Neural cell (in vitro differentiated cells): Measurements from ENCODE around the gene INTS14.

Source experiments
- EP300 ChIP-seq: fragments of 450-650 bp; conservative IDR thresholded peaks from 2 replicates; pipeline ENCODE4 v1.6.1; 2014; ENCODE audit warnings: antibody characterized with exemption, mild to moderate bottlenecking, moderate library complexity; ENCODE audit not compliant: poor library complexity, severe bottlenecking
- EZH2 ChIP-seq: fragments of 200-600, 300-800 bp; shearing (Covaris generic), sonication (generic); IDR thresholded peaks from 2 replicates; pipeline ENCODE4 v1.6.1; 2014; ENCODE audit warnings: antibody characterized with exemption, low read length, borderline replicate concordance, mild to moderate bottlenecking; ENCODE audit not compliant: insufficient read depth, poor library complexity, severe bottlenecking
- MXI1 ChIP-seq: fragments of 450-650 bp; conservative IDR thresholded peaks from 2 replicates; pipeline ENCODE4 v1.6.1; 2014; ENCODE audit warnings: antibody characterized with exemption, mild to moderate bottlenecking; ENCODE audit not compliant: poor library complexity, severe bottlenecking
- POLR2AphosphoS5 ChIP-seq: IDR thresholded peaks from 2 replicates; pipeline ENCODE4 v1.6.1; 2012
- RAD21 ChIP-seq: fragments of 450-650 bp; conservative IDR thresholded peaks from 2 replicates; pipeline ENCODE4 v1.6.1; 2014; ENCODE audit warnings: antibody characterized with exemption, mild to moderate bottlenecking, moderate library complexity
- TF ChIP-seq, protein P1 (sequence below): fragments of 450-650 bp; IDR thresholded peaks from 2 replicates; pipeline ENCODE4 v1.5.1; 2014; ENCODE audit warnings: antibody characterized with exemption, mild to moderate bottlenecking, moderate library complexity; ENCODE audit not compliant: poor library complexity, severe bottlenecking
- TF ChIP-seq, protein P2 (sequence below): IDR thresholded peaks from 2 replicates; pipeline ENCODE4 v1.6.1; 2012; ENCODE audit warnings: borderline replicate concordance

DNA sequence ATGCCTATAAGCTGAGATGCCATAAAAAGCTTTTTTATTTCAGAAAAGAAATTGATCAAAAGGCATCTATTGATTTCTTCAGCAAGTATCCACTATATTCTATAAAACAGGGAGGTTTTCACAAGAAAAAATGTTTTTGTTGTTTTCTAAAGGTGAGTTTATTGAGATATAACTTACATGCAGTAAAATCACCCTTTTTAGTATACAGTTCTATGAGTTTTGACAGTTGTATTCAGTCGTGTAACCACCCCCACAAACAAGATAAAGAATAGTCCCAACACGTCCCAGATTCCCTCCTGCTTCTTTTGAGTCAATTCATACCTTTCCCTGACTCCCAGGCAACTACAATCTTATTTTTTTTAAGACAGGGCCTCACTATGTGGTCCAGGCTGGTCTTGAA, 7.8 kb downstream of the INTS14 start:
- TF ChIP-seq, protein P1, sequence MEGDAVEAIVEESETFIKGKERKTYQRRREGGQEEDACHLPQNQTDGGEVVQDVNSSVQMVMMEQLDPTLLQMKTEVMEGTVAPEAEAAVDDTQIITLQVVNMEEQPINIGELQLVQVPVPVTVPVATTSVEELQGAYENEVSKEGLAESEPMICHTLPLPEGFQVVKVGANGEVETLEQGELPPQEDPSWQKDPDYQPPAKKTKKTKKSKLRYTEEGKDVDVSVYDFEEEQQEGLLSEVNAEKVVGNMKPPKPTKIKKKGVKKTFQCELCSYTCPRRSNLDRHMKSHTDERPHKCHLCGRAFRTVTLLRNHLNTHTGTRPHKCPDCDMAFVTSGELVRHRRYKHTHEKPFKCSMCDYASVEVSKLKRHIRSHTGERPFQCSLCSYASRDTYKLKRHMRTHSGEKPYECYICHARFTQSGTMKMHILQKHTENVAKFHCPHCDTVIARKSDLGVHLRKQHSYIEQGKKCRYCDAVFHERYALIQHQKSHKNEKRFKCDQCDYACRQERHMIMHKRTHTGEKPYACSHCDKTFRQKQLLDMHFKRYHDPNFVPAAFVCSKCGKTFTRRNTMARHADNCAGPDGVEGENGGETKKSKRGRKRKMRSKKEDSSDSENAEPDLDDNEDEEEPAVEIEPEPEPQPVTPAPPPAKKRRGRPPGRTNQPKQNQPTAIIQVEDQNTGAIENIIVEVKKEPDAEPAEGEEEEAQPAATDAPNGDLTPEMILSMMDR: no peak
- TF ChIP-seq RAD21 (no peak), EP300 (no peak), POLR2AphosphoS5 (no peak), MXI1 (no peak), EZH2 (no peak)
- TF ChIP-seq, protein P2, sequence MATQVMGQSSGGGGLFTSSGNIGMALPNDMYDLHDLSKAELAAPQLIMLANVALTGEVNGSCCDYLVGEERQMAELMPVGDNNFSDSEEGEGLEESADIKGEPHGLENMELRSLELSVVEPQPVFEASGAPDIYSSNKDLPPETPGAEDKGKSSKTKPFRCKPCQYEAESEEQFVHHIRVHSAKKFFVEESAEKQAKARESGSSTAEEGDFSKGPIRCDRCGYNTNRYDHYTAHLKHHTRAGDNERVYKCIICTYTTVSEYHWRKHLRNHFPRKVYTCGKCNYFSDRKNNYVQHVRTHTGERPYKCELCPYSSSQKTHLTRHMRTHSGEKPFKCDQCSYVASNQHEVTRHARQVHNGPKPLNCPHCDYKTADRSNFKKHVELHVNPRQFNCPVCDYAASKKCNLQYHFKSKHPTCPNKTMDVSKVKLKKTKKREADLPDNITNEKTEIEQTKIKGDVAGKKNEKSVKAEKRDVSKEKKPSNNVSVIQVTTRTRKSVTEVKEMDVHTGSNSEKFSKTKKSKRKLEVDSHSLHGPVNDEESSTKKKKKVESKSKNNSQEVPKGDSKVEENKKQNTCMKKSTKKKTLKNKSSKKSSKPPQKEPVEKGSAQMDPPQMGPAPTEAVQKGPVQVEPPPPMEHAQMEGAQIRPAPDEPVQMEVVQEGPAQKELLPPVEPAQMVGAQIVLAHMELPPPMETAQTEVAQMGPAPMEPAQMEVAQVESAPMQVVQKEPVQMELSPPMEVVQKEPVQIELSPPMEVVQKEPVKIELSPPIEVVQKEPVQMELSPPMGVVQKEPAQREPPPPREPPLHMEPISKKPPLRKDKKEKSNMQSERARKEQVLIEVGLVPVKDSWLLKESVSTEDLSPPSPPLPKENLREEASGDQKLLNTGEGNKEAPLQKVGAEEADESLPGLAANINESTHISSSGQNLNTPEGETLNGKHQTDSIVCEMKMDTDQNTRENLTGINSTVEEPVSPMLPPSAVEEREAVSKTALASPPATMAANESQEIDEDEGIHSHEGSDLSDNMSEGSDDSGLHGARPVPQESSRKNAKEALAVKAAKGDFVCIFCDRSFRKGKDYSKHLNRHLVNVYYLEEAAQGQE: no peak
